Keratinocyte (primary cell): ENCODE results near the gene SETD9.

Experiments
- EZH2 ChIP-seq: IDR thresholded peaks from one replicate; pipeline ENCODE4 v1.6.1; 2012; ENCODE audit warnings: inconsistent platforms, mild to moderate bottlenecking, low read length, moderate library complexity
- TF ChIP-seq, protein P1 (sequence below), 3 experiments: IDR thresholded peaks in 1 of 3; conservative IDR thresholded peaks in 1 of 3; optimal IDR thresholded peaks in 1 of 3; 2 replicates in 2 of 3; 3 replicates in 1 of 3; pipeline versions ENCODE3 to v1.5.1; 2011; ENCODE audit warnings: low read length in 3 of 3, mild to moderate bottlenecking in 3 of 3, moderate library complexity in 2 of 3, control low read depth in 1 of 3, inconsistent platforms in 1 of 3; ENCODE audit not compliant: insufficient read depth in 2 of 3; ENCODE audit errors: extremely low read depth in 1 of 3

DNA sequence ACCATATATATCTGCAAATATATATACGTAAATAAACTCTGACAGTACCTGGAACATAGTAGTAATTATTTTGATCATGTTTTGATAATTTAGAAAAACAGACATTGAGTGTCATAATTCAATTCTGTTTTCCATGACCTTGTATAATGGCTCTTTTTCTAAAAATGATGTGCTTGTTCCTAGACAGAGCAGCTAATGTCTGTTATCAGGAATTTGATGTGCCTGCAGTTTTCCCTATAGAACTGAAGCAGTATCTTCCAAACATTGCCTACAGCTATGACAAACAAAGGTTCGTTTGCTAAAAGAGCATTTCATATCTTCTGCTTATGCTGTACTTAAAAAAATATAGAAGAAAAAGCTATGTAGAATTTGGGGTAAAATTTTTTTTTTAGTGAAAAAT, 5.3 kb downstream of the SETD9 start:
- TF ChIP-seq, protein P1, sequence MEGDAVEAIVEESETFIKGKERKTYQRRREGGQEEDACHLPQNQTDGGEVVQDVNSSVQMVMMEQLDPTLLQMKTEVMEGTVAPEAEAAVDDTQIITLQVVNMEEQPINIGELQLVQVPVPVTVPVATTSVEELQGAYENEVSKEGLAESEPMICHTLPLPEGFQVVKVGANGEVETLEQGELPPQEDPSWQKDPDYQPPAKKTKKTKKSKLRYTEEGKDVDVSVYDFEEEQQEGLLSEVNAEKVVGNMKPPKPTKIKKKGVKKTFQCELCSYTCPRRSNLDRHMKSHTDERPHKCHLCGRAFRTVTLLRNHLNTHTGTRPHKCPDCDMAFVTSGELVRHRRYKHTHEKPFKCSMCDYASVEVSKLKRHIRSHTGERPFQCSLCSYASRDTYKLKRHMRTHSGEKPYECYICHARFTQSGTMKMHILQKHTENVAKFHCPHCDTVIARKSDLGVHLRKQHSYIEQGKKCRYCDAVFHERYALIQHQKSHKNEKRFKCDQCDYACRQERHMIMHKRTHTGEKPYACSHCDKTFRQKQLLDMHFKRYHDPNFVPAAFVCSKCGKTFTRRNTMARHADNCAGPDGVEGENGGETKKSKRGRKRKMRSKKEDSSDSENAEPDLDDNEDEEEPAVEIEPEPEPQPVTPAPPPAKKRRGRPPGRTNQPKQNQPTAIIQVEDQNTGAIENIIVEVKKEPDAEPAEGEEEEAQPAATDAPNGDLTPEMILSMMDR (optimal IDR thresholded peaks at IDR 0.05 in 1 of 3, IDR thresholded peaks at IDR 0.05 in 1 of 3, conservative IDR thresholded peaks at IDR 0.05 in 1 of 3; ENCODE audit: extremely low read depth in 1 of 3, insufficient read depth in 2 of 3, low read length in 3 of 3), result no peak
- TF ChIP-seq EZH2, result no peak
